T-helper 2 cell treated with Interferon-gamma antibody and Interleukin-4, amounts not matched to agents 5 μg/mL and 100 μg/mL, for 36 hours (primary cell): ENCODE results near the gene CTDSP2.

Source experiments
- DNase-seq: peaks from one replicate; pipeline ENCODE4 v3.0.0; 2021; ENCODE audit warnings: low spot score
- H3K27ac Mint-ChIP-seq: one replicate; pipeline ENCODE4 v1.8.0; 2021; ENCODE audit warnings: mild to moderate bottlenecking, mixed read lengths
- H3K27me3 Mint-ChIP-seq: one replicate; pipeline ENCODE4 v1.8.0; 2021; ENCODE audit warnings: low read depth, mixed read lengths
- H3K36me3 Mint-ChIP-seq: one replicate; pipeline ENCODE4 v1.8.0; 2021; ENCODE audit warnings: low read depth, mixed read lengths
- H3K4me1 Mint-ChIP-seq: one replicate; pipeline ENCODE4 v1.8.0; 2021; ENCODE audit warnings: low read depth, mixed read lengths
- H3K4me3 Mint-ChIP-seq: one replicate; pipeline ENCODE4 v1.8.0; 2022; ENCODE audit warnings: mild to moderate bottlenecking, moderate library complexity, mixed read lengths
- H3K9me3 Mint-ChIP-seq: one replicate; pipeline ENCODE4 v1.8.0; 2021; ENCODE audit warnings: mixed read lengths

CTDSP2 gene

DNA sequence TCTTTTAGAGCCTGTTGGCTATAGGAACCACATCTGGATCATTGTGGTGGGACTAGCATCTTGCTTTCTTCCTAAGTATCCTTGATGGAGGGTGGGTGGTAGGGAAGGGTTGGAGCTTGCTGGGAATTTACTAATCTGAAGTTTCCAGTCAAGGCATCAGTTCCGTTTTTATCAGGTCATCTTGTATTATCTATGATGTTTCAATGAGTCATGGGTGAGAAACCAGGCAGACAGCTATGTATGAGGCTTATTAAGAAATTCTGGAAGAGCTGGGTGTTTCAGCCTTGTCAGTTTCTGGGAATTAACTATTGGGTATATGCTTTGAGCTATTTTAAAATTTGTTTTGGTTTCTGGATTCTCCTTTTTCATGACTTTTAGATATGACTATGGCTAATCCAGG lies 52.6 kb downstream of the CTDSP2 start:
- Mint-ChIP-seq H3K27me3 (no peaks in the 10 kb centered on the region), H3K4me1 (no peaks in the 10 kb centered on the region), H3K36me3 (peaks cover 44% of the 10 kb centered on the region), H3K9me3 (no peaks in the 10 kb centered on the region), H3K27ac (no peak overlapping the region), H3K4me3 (no peak overlapping the region)
- DNase-seq = no peak

DNA sequence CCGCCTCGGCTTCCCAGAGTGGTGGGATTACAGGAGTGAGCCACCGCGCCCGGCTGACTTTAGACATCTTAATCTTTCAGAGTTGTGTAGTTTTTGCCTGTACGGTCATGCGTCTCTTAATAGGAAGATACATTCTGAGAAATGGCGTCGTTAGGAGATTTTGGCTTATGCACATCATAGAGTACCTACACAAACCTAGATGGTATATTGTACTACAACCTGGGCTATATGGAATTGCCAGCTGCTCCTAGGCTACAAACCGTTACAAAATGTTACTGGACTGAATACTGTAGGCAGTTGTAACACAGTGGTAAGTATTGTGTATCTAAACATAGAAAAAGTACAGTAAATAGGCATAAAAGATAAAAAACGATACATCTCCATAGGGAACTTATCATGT lies 62.7 kb downstream of the CTDSP2 start:
- Mint-ChIP-seq H3K4me1 (peaks cover 16% of the 10 kb centered on the region), H3K27ac (peak overlapping the region; percentile 34), H3K36me3 (peaks cover 31% of the 10 kb centered on the region), H3K27me3 (no peaks in the 10 kb centered on the region), H3K4me3 (peak overlapping the region; percentile 73), H3K9me3 (no peaks in the 10 kb centered on the region)
- no peak for DNase-seq

DNA sequence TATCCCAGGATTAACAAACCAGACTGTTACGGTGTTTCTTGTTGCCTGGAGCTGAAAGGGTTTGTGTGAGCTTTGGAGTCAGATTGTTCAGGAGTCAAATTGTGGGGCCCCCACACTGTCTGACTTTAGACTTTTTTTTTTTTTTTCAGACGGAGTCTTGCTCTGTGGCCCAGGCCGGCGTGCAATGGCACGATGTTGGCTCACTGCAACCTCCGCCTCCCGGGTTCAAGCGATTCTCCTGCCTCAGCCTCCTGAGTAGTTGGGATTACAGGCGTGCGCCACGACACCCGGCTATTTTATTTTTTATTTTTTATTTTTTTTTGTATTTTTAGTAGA lies 63.1 kb downstream of the CTDSP2 start:
- H3K27me3 Mint-ChIP-seq = no peaks in the 10 kb centered on the region
- peak overlapping the region; percentile 96 for H3K4me3 Mint-ChIP-seq
- peaks cover 16% of the 10 kb centered on the region for H3K4me1 Mint-ChIP-seq
- DNase-seq = no peak
- peaks cover 27% of the 10 kb centered on the region for H3K36me3 Mint-ChIP-seq
- H3K27ac Mint-ChIP-seq = peak overlapping the region; percentile 94
- H3K9me3 Mint-ChIP-seq = no peaks in the 10 kb centered on the region

DNA sequence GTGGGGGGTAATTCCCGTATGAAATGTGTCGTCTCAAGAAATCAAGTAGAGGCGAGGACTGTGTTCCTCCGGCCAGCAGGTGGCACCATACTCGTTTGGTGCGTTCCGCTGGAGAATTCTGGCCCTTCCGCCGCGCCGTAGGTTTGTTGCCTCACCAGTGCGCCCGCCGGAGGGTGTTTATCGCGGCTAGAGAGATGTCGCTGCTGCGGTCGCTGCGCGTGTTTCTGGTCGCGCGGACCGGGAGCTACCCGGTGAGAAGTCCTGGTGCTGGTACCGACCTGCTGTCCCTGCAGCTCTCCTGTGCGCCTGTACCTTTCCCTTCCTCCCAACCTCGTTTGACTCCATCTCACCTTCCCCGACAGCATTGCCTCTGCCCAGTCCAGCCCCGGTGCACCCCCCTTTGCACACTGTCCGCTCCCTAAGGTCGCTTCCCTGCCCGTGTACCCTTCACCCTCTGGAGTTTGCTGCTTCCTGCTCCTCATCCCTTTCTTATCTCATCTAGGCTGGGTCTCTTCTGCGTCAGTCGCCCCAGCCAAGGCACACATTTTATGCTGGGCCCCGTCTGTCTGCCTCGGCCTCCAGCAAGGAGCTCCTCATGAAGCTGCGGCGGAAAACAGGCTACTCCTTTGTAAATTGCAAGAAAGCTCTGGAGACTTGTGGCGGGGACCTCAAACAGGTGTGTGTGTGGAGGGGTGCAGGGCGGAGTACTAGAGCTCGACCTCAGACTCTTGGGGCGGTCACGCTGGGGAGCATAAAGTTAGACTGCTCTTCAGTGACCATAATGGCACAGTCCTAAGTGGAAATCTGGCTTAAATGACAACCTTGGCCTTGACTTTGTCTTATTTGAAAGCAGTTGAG lies 63.7 kb downstream of the CTDSP2 start, which contains the start of gene TSFM:
TSFM (plus strand) TSS at position 180 of the 858 bp plus-strand sequence; CDS start at position 195, 15 bp downstream.
- peaks cover 16% of the 10 kb centered on the region for H3K4me1 Mint-ChIP-seq
- peak; percentile 94 for DNase-seq
- peaks cover 26% of the 10 kb centered on the region for H3K36me3 Mint-ChIP-seq
- no peaks in the 10 kb centered on the region for H3K27me3 Mint-ChIP-seq
- H3K27ac Mint-ChIP-seq = peak within 1 kb of the TSS; percentile 94
- H3K4me3 Mint-ChIP-seq = peak within 1 kb of the TSS; percentile 96
- H3K9me3 Mint-ChIP-seq = no peaks in the 10 kb centered on the region

- no peaks in the 10 kb centered on the region for H3K9me3 Mint-ChIP-seq
- H3K27ac Mint-ChIP-seq = peak overlapping the region; percentile 94
- peaks cover 20% of the 10 kb centered on the region for H3K36me3 Mint-ChIP-seq
- no peak for DNase-seq
- no peaks in the 10 kb centered on the region for H3K27me3 Mint-ChIP-seq
- peak overlapping the region; percentile 96 for H3K4me3 Mint-ChIP-seq
- H3K4me1 Mint-ChIP-seq = peaks cover 16% of the 10 kb centered on the region
Measured at GRCh38 chr12:57782243-57782607, 64.3 kb downstream of the CTDSP2 start.

GRCh38 chr12:57781801-57782200 lies 64.7 kb downstream of the CTDSP2 start:
- Mint-ChIP-seq H3K4me1 (peaks cover 16% of the 10 kb centered on the region), H3K27ac (peak overlapping the region; percentile 76)
- no peak for DNase-seq

DNA sequence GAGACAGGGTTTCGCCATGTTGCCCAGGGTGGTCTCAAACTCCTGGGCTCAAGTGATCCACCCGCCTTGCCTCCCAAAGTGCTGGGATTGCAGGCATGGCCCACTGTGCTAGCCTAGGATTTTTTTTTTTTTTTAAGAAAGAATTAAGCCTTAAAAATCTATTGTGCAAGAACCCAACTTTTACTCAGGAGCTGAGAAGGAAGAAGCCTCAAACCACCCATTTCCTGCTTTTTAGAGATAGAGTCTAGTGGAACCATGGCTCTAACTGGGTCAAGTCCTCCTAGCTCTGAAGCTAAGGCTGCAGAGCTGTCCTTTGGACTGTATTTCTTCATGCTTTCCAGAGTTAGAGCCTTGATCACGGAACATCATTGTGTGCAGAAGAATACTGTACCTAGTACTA lies 65.3 kb downstream of the CTDSP2 start:
- no peak overlapping the region for H3K4me3 Mint-ChIP-seq
- peaks cover 16% of the 10 kb centered on the region for H3K4me1 Mint-ChIP-seq
- peak overlapping the region; percentile 76 for H3K27ac Mint-ChIP-seq
- no peak for DNase-seq
- peaks cover 14% of the 10 kb centered on the region for H3K36me3 Mint-ChIP-seq
- H3K9me3 Mint-ChIP-seq = no peaks in the 10 kb centered on the region
- H3K27me3 Mint-ChIP-seq = no peaks in the 10 kb centered on the region

More at GRCh38 chr12:57781801-57782200, 64.7 kb downstream of the CTDSP2 start:
- Mint-ChIP-seq H3K9me3 (no peaks in the 10 kb centered on the region), H3K36me3 (peaks cover 18% of the 10 kb centered on the region), H3K27me3 (no peaks in the 10 kb centered on the region), H3K4me3 (peak overlapping the region; percentile 96)

- no peaks in the 10 kb centered on the region for H3K9me3 Mint-ChIP-seq
- DNase-seq = no peak
- H3K4me3 Mint-ChIP-seq = no peak overlapping the region
- H3K4me1 Mint-ChIP-seq = peaks cover 18% of the 10 kb centered on the region
- no peak overlapping the region for H3K27ac Mint-ChIP-seq
- H3K36me3 Mint-ChIP-seq = peaks cover 13% of the 10 kb centered on the region
- no peaks in the 10 kb centered on the region for H3K27me3 Mint-ChIP-seq
Measured at GRCh38 chr12:57780284-57780897, 66.1 kb downstream of the CTDSP2 start.

DNA sequence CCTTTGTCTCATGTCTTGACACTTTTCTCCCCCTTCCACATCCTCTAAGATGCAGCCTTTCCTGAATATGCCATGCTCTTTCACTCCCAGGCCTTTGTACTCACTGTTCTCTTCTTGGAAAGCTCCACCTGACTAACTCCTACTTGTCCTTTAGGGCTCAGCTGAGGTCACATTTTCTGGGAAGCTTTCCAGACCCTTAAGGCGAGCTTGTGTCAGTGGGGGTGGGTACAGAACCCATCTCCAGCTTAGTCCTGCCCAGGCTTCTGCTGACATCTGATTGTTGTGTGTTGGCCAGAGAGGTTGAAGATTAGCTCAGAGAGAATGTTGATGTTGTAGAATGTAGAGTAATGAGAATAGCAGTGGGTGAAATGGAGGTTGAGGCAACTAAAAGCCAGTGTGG lies 66.8 kb downstream of the CTDSP2 start:
- Mint-ChIP-seq H3K36me3 (peaks cover 13% of the 10 kb centered on the region), H3K27me3 (no peaks in the 10 kb centered on the region), H3K9me3 (no peaks in the 10 kb centered on the region), H3K4me1 (peaks cover 18% of the 10 kb centered on the region), H3K4me3 (no peak overlapping the region), H3K27ac (no peak overlapping the region)
- no peak for DNase-seq

- H3K36me3 Mint-ChIP-seq = peaks cover 10% of the 10 kb centered on the region
- no peak for DNase-seq
- no peaks in the 10 kb centered on the region for H3K9me3 Mint-ChIP-seq
- H3K27ac Mint-ChIP-seq = no peak overlapping the region
- no peaks in the 10 kb centered on the region for H3K27me3 Mint-ChIP-seq
- H3K4me3 Mint-ChIP-seq = no peak overlapping the region
- peaks cover 18% of the 10 kb centered on the region for H3K4me1 Mint-ChIP-seq
Measured at GRCh38 chr12:57777911-57778310, 68.6 kb downstream of the CTDSP2 start.

GRCh38 chr12:57777367-57777766 lies 69.2 kb downstream of the CTDSP2 start:
- Mint-ChIP-seq H3K9me3 (no peaks in the 10 kb centered on the region), H3K27ac (no peak overlapping the region), H3K4me3 (no peak overlapping the region), H3K4me1 (peaks cover 18% of the 10 kb centered on the region), H3K36me3 (peaks cover 5% of the 10 kb centered on the region), H3K27me3 (no peaks in the 10 kb centered on the region)
- no peak for DNase-seq

- Mint-ChIP-seq H3K36me3 (peaks cover 5% of the 10 kb centered on the region), H3K27ac (no peak overlapping the region), H3K27me3 (no peaks in the 10 kb centered on the region), H3K9me3 (no peaks in the 10 kb centered on the region), H3K4me1 (peaks cover 15% of the 10 kb centered on the region), H3K4me3 (no peak overlapping the region)
- no peak for DNase-seq
Measured at GRCh38 chr12:57776247-57776587, 70.3 kb downstream of the CTDSP2 start.

GRCh38 chr12:57775563-57776246 lies 70.8 kb downstream of the CTDSP2 start:
- no peak for DNase-seq
- Mint-ChIP-seq H3K4me3 (no peak overlapping the region), H3K9me3 (no peaks in the 10 kb centered on the region), H3K36me3 (peaks cover 5% of the 10 kb centered on the region), H3K4me1 (peaks cover 15% of the 10 kb centered on the region), H3K27me3 (no peaks in the 10 kb centered on the region), H3K27ac (no peak overlapping the region)

DNA sequence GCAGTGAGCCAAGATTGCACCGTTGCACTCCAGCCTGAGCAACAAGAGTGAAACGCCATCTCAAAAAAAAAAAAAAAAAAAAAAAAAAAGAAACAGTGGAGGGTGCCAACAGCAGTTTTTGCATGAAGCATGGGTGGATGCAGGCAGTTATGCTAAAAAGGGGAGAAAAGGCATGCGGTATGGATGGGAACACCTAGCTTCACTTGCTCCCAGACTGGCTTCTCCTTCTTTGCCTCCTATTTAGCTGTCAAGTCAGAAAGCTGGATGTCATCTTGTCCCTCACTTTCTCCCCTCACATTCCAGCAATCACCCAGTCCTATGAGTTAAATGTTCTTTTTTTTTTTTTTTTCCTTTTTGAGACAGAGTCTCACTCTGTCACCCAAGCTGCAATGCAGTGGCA lies 71.5 kb downstream of the CTDSP2 start:
- peaks cover 19% of the 10 kb centered on the region for H3K4me1 Mint-ChIP-seq
- H3K27ac Mint-ChIP-seq = no peak overlapping the region
- H3K9me3 Mint-ChIP-seq = no peaks in the 10 kb centered on the region
- H3K4me3 Mint-ChIP-seq = no peak overlapping the region
- peaks cover 9% of the 10 kb centered on the region for H3K36me3 Mint-ChIP-seq
- H3K27me3 Mint-ChIP-seq = no peaks in the 10 kb centered on the region
- no peak for DNase-seq
